ENCODE measurements around the gene STK36. TPM values are rescaled to one million over a fixed set of nuclear protein-coding genes. Genes with fewer than 3 reads are reported as not detected.

The STK36 gene
- total and polyA plus RNA-seq, 10 of the 15 experiments (the other 5 are each of a cell fraction or from before 2014, with no cell fraction given), result 4.0 to 22.8 (median 16.7) TPM

DNA sequence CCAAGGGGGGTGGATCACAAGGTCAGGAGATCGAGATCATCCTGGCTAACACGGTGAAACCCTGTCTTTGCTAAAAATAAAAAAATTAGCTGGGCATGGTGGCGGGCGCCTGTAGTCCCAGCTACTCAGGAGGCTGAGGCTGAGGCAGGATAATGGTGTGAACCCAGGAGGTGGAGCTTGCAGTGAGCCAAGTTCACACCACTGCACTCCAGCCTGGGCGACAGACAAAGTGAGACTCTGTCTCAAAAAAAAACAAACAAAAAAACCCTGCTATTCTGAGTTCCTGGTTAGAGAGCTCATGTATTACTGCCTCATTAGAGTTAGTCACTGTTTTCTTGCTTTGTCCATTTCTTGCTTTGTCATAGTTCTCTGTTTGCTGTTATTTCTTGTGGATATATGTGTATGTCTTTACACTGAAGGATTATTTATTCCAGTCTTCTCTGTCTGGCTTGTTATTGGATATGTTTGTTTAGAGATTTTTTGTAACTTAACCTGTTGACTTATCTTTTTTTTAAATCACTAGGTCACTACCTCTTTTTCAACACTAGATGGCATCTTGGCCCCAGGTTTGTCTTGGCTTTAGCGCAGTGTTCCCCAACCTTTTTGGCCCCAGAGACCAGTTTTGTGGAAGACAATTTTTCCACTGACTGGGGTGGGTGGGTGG is 55.7 kb downstream of the STK36 start:
- POLR2A ChIA-PET, result no interaction called here
- Histone ChIP-seq H3K4me3 (no peak overlapping the region), H3K27me3 (replicated peaks in 1 of 2; ENCODE audit: control insufficient read depth in 2 of 2, insufficient read depth in 2 of 2, low read length in 1 of 2) (no peaks in the 10 kb centered on the region), H3K4me1 (ENCODE audit: control insufficient read depth, insufficient read depth, low read length) (peaks cover 2% of the 10 kb centered on the region), H4K20me1 (ENCODE audit: control insufficient read depth, insufficient read depth) (no peaks in the 10 kb centered on the region; the same call in 1 of the 2 replicates), H3K9ac (ENCODE audit: control insufficient read depth, insufficient read depth, low read length) (no peak overlapping the region), H3K9me3 (replicated peaks; ENCODE audit: control insufficient read depth, insufficient read depth, low read length) (peaks cover 5% of the 10 kb centered on the region), H3K27ac (ENCODE audit: control insufficient read depth, insufficient read depth) (no peak overlapping the region), H3K4me2 (ENCODE audit: control insufficient read depth, insufficient read depth) (no peak overlapping the region), H3K36me3 (ENCODE audit: control insufficient read depth in 2 of 2, insufficient read depth in 2 of 2, low read length in 1 of 2) (peaks cover 2 to 5% of the 10 kb centered on the region in 2 experiments; a peak in 1 of 4 replicates), H2AFZ (ENCODE audit: control insufficient read depth, low read depth, low read length) (no peak overlapping the region), H3K79me2 (ENCODE audit: control insufficient read depth, insufficient read depth, low read length) (peaks cover 6% of the 10 kb centered on the region)
- 79% methylated on average over 6 of the region's 6 CpGs for WGBS (ENCODE audit: insufficient coverage, insufficient replicate concordance, low lambda C conversion rate, missing lambda C conversion rate)
- DNase-seq (ENCODE audit: low read depth, low spot score) (no peak), FAIRE-seq (no peak), ATAC-seq (no peak)
- CTCF ChIA-PET, result interaction anchor here (0.7 to 1.5 kb wide), 6 partner anchors 9 to 120 kb away, joined by 3 to 7 read pairs (median 3); no protein-coding TSS in a partner anchor
- intact Hi-C loops (cut with micrococcal nuclease; ENCODE audit: unreplicated experiment) (loop anchor here (1.0 kb wide), 1 partner anchor 120 kb away; no protein-coding TSS in a partner anchor), in situ Hi-C loops (cut with MboI) (no loop called here)
- BruUV-seq (replicated peaks), result no TSS peak
- RAD21 ChIA-PET (ENCODE audit: unreplicated experiment), result interaction anchor here (0.7 to 1.1 kb wide), 3 partner anchors 55 to 171 kb away, joined by 3 read pairs; partner anchors contain the start of genes RNF25 and STK36
- peak; percentile 66 for TF ChIP-seq RAD21 (IDR thresholded peaks at IDR 0.05; ENCODE audit: insufficient read depth, low read depth, low read length)
- no peak for TF ChIP-seq SUPT20H (IDR thresholded peaks at IDR 0.05; ENCODE audit: borderline replicate concordance, control insufficient read depth, low read depth, low read length)
- no peak for TF ChIP-seq JUNB (IDR thresholded peaks at IDR 0.05)
- TF ChIP-seq, protein P1, sequence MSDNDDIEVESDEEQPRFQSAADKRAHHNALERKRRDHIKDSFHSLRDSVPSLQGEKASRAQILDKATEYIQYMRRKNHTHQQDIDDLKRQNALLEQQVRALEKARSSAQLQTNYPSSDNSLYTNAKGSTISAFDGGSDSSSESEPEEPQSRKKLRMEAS (IDR thresholded peaks at IDR 0.05; ENCODE audit: low read depth, low read length), result no peak
- TF ChIP-seq, protein P2, sequence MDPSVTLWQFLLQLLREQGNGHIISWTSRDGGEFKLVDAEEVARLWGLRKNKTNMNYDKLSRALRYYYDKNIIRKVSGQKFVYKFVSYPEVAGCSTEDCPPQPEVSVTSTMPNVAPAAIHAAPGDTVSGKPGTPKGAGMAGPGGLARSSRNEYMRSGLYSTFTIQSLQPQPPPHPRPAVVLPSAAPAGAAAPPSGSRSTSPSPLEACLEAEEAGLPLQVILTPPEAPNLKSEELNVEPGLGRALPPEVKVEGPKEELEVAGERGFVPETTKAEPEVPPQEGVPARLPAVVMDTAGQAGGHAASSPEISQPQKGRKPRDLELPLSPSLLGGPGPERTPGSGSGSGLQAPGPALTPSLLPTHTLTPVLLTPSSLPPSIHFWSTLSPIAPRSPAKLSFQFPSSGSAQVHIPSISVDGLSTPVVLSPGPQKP (IDR thresholded peaks at IDR 0.05; ENCODE audit: low read depth, low read length), result no peak
- no peak for TF ChIP-seq ZNF217 (IDR thresholded peaks at IDR 0.05)
- TF ChIP-seq, protein P3, sequence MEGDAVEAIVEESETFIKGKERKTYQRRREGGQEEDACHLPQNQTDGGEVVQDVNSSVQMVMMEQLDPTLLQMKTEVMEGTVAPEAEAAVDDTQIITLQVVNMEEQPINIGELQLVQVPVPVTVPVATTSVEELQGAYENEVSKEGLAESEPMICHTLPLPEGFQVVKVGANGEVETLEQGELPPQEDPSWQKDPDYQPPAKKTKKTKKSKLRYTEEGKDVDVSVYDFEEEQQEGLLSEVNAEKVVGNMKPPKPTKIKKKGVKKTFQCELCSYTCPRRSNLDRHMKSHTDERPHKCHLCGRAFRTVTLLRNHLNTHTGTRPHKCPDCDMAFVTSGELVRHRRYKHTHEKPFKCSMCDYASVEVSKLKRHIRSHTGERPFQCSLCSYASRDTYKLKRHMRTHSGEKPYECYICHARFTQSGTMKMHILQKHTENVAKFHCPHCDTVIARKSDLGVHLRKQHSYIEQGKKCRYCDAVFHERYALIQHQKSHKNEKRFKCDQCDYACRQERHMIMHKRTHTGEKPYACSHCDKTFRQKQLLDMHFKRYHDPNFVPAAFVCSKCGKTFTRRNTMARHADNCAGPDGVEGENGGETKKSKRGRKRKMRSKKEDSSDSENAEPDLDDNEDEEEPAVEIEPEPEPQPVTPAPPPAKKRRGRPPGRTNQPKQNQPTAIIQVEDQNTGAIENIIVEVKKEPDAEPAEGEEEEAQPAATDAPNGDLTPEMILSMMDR (IDR thresholded peaks at IDR 0.05 in 2 of 3, conservative IDR thresholded peaks at IDR 0.05 in 1 of 3; ENCODE audit: control insufficient read depth in 2 of 3, extremely low read depth in 1 of 3, insufficient read depth in 1 of 3, low read depth in 3 of 3, low read length in 3 of 3), result peak; percentile 26 to 36 (median 32); a peak in 3 of 6 replicates
- no peak for TF ChIP-seq BHLHE40 (IDR thresholded peaks at IDR 0.05; ENCODE audit: borderline replicate concordance in 1 of 2, low read depth in 2 of 2, low read length in 1 of 2)
- TF ChIP-seq SREBF2 (IDR thresholded peaks at IDR 0.05; ENCODE audit: low read length), result no peak
- no peak for TF ChIP-seq NBN (IDR thresholded peaks at IDR 0.05)
- peak; percentile 33; the same call in 1 of the 2 replicates for TF ChIP-seq SMC3 (IDR thresholded peaks at IDR 0.05; ENCODE audit: borderline replicate concordance, low read length)
- TF ChIP-seq, protein P4, sequence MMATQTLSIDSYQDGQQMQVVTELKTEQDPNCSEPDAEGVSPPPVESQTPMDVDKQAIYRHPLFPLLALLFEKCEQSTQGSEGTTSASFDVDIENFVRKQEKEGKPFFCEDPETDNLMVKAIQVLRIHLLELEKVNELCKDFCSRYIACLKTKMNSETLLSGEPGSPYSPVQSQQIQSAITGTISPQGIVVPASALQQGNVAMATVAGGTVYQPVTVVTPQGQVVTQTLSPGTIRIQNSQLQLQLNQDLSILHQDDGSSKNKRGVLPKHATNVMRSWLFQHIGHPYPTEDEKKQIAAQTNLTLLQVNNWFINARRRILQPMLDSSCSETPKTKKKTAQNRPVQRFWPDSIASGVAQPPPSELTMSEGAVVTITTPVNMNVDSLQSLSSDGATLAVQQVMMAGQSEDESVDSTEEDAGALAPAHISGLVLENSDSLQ (IDR thresholded peaks at IDR 0.05), result no peak
- TF ChIP-seq, protein P5, sequence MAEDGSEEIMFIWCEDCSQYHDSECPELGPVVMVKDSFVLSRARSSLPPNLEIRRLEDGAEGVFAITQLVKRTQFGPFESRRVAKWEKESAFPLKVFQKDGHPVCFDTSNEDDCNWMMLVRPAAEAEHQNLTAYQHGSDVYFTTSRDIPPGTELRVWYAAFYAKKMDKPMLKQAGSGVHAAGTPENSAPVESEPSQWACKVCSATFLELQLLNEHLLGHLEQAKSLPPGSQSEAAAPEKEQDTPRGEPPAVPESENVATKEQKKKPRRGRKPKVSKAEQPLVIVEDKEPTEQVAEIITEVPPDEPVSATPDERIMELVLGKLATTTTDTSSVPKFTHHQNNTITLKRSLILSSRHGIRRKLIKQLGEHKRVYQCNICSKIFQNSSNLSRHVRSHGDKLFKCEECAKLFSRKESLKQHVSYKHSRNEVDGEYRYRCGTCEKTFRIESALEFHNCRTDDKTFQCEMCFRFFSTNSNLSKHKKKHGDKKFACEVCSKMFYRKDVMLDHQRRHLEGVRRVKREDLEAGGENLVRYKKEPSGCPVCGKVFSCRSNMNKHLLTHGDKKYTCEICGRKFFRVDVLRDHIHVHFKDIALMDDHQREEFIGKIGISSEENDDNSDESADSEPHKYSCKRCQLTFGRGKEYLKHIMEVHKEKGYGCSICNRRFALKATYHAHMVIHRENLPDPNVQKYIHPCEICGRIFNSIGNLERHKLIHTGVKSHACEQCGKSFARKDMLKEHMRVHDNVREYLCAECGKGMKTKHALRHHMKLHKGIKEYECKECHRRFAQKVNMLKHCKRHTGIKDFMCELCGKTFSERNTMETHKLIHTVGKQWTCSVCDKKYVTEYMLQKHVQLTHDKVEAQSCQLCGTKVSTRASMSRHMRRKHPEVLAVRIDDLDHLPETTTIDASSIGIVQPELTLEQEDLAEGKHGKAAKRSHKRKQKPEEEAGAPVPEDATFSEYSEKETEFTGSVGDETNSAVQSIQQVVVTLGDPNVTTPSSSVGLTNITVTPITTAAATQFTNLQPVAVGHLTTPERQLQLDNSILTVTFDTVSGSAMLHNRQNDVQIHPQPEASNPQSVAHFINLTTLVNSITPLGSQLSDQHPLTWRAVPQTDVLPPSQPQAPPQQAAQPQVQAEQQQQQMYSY (CRISPR knock-in tag; IDR thresholded peaks at IDR 0.05), result no peak
- SMC1A ChIA-PET (ENCODE audit: uncharacterized antibody, unreplicated experiment), result interaction anchor here (1.0 to 1.3 kb wide), 2 partner anchors 12 to 120 kb away, joined by 3 to 9 read pairs; no protein-coding TSS in a partner anchor
